HepG2 (cell line): ENCODE results near the gene CD248. TPM values are rescaled to one million over a fixed set of nuclear protein-coding genes. Genes with fewer than 3 reads are reported as not detected.

ENCODE experiments used
- BCL6 ChIP-seq: IDR thresholded peaks from 2 replicates; pipeline ENCODE4 v1.6.1; 2016; ENCODE audit warnings: missing genetic modification reagents, missing compliant biosample characterization
- BRD4 ChIP-seq: sonication (generic); formaldehyde crosslinking; IDR thresholded peaks from 2 replicates; pipeline ENCODE4 v1.4.0; 2020; ENCODE audit warnings: missing genetic modification reagents
- FOXP1 ChIP-seq, 2 experiments: fragments of 450-650 bp in 1 of 2; IDR thresholded peaks; 2 replicates each; pipeline ENCODE4 v1.6.1; 2017 to 2018; ENCODE audit warnings: antibody characterized with exemption in 1 of 2
- NR1H2 ChIP-seq: sonication (generic); formaldehyde crosslinking; IDR thresholded peaks from 2 replicates; pipeline ENCODE4 v1.8.1; 2022; ENCODE audit warnings: low read depth, missing genetic modification reagents, borderline replicate concordance
- PCBP1 ChIP-seq: fragments of 200-400 bp; formaldehyde crosslinking; IDR thresholded peaks from 2 replicates; pipeline ENCODE4 v1.6.1; 2017; ENCODE audit warnings: mild to moderate bottlenecking, low read depth, low read length, borderline replicate concordance
- SCMH1 ChIP-seq: sonication (generic); formaldehyde crosslinking; IDR thresholded peaks from 2 replicates; pipeline ENCODE4 v1.9.0; 2021; ENCODE audit warnings: missing genetic modification reagents, mild to moderate bottlenecking, borderline replicate concordance
- ZNF160 ChIP-seq: sonication (generic); formaldehyde crosslinking; IDR thresholded peaks from 2 replicates; pipeline ENCODE4 v1.8.0; 2022; ENCODE audit warnings: mild to moderate bottlenecking, inconsistent platforms, missing genetic modification reagents
- ZNF432 ChIP-seq: sonication (generic); formaldehyde crosslinking; IDR thresholded peaks from 2 replicates; pipeline ENCODE4 v1.5.0; 2020; ENCODE audit warnings: missing genetic modification reagents, mild to moderate bottlenecking, borderline replicate concordance
- ZNF629 ChIP-seq: sonication (generic); formaldehyde crosslinking; conservative IDR thresholded peaks from 2 replicates; pipeline ENCODE4 v1.5.0; 2020; ENCODE audit warnings: missing genetic modification reagents
- ZNF713 ChIP-seq: sonication (generic); formaldehyde crosslinking; IDR thresholded peaks from 2 replicates; pipeline ENCODE4 v1.4.0; 2020; ENCODE audit warnings: mild to moderate bottlenecking, missing genetic modification reagents
- ZNF790 ChIP-seq: sonication (generic); formaldehyde crosslinking; IDR thresholded peaks from 2 replicates; pipeline ENCODE4 v1.8.0; 2022; ENCODE audit warnings: missing genetic modification reagents, mild to moderate bottlenecking, borderline replicate concordance
- polyA plus RNA-seq, 8 experiments: library from polyadenylated mRNA; depleted of rRNA in 3 of 8; stranded (reverse) in 7 of 8; unstranded in 1 of 8; fragments of >200 nt; fragmentation: Illumina TruSeq in 4 of 8; extraction: Trizol in 4 of 8; gene quantifications; 2 replicates each; pipeline versions ENCODE4 v1.2.1 to v1.2.3, GENCODE V29; 2011 to 2016; ENCODE audit warnings: low read depth in 4 of 8, missing spikeins in 1 of 8, mixed read lengths in 1 of 8; ENCODE audit not compliant: insufficient read depth in 1 of 8
- total RNA-seq, 5 experiments: library from RNA; depleted of rRNA; stranded (reverse); fragments of >200 nt; fragmentation: Illumina TruSeq; extraction: Trizol; gene quantifications; 2 replicates each; pipeline ENCODE4 v1.2.3, GENCODE V29; 2016; ENCODE audit warnings: low read depth in 1 of 5
- TF ChIP-seq, protein P1 (sequence below): sonication (generic); formaldehyde crosslinking; IDR thresholded peaks from 2 replicates; pipeline ENCODE4 v1.4.0; 2020; ENCODE audit warnings: missing genetic modification reagents
- TF ChIP-seq, protein P2 (sequence below): IDR thresholded peaks from 2 replicates; pipeline ENCODE4 v1.6.1; 2016; ENCODE audit warnings: missing compliant biosample characterization, missing genetic modification reagents, borderline replicate concordance
- TF ChIP-seq, protein P3 (sequence below): sonication (generic); formaldehyde crosslinking; IDR thresholded peaks from 2 replicates; pipeline ENCODE4 v1.4.0; 2020; ENCODE audit warnings: missing genetic modification reagents
- TF ChIP-seq, protein P4 (sequence below): sonication (generic); formaldehyde crosslinking; IDR thresholded peaks from 2 replicates; pipeline ENCODE4 v1.4.0; 2020; ENCODE audit warnings: missing genetic modification reagents, borderline replicate concordance
- TF ChIP-seq, protein P5 (sequence below): sonication (generic); formaldehyde crosslinking; IDR thresholded peaks from 2 replicates; pipeline ENCODE4 v1.5.0; 2020; ENCODE audit warnings: mild to moderate bottlenecking, missing genetic modification reagents, borderline replicate concordance

CD248 gene
- total and polyA plus RNA-seq, 2 of the 13 experiments (the other 11 are each of a cell fraction or from before 2014, with no cell fraction given), result 0.25 to 0.35 TPM

DNA sequence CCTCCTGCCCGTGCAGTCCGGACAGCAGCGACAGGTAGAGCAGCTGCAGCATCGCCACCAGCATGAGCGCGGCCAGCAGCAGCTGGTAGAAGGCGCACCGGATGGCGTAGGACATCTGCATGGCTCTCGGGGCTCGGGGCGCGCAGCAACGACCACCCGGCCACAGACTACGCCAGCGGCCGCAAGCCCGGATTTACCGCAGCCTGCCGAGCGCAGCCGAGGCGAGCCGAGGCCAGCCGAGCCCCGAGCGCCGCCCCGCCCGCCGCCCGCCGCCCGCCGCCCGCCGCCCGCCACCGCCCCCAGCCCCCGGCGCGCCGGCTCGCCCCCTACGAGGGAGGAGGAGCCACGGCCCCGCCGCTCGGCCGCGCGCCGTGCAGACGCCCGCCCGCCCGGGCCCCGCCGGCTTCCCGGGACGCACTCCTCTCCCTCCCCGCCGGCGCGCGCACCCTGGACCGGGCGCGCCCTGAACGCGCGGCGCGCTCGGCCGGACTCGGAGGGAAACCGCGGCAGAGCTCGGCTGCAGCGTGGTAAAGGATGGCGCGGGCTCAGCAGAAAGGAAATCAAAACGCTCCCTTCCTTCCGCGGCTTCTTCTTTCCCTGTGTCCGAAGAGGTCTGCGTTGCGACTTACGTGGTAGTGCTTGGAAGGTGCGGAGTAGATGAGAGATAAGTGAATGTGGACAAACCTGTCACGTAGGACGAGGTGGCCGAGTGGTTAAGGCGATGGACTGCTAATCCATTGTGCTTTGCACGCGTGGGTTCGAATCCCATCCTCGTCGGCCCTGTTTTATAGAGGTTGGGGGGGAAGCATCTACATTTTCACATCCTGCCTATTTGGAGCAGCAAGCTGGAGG is 30.8 kb upstream of the CD248 start, which contains the start of gene B4GAT1 (continued):
- TF ChIP-seq SCMH1 (CRISPR knock-in tag) (no peak), PCBP1 (no peak), ZNF160 (peak; percentile 61; the same call in 1 of the 2 replicates), ZNF790 (CRISPR knock-in tag) (0 out of 2 replicates have a peak, but pooled peaks have one; percentile 28), ZNF432 (CRISPR knock-in tag) (no peak), FOXP1 (IDR thresholded peaks at IDR 0.05) (no peak), FOXP1 (CRISPR knock-in tag; IDR thresholded peaks at IDR 0.05) (no peak), ZNF713 (CRISPR knock-in tag) (no peak), NR1H2 (CRISPR knock-in tag) (no peak), ZNF629 (peak; percentile 47; the same call in 1 of the 2 replicates), BRD4 (CRISPR knock-in tag) (no peak; the same call in 1 of the 2 replicates), BCL6 (no peak)
- TF ChIP-seq, protein P1, sequence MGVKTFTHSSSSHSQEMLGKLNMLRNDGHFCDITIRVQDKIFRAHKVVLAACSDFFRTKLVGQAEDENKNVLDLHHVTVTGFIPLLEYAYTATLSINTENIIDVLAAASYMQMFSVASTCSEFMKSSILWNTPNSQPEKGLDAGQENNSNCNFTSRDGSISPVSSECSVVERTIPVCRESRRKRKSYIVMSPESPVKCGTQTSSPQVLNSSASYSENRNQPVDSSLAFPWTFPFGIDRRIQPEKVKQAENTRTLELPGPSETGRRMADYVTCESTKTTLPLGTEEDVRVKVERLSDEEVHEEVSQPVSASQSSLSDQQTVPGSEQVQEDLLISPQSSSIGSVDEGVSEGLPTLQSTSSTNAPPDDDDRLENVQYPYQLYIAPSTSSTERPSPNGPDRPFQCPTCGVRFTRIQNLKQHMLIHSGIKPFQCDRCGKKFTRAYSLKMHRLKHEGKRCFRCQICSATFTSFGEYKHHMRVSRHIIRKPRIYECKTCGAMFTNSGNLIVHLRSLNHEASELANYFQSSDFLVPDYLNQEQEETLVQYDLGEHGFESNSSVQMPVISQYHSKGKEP (CRISPR knock-in tag), result peak; percentile 68; the same call in 1 of the 2 replicates
- TF ChIP-seq, protein P2, sequence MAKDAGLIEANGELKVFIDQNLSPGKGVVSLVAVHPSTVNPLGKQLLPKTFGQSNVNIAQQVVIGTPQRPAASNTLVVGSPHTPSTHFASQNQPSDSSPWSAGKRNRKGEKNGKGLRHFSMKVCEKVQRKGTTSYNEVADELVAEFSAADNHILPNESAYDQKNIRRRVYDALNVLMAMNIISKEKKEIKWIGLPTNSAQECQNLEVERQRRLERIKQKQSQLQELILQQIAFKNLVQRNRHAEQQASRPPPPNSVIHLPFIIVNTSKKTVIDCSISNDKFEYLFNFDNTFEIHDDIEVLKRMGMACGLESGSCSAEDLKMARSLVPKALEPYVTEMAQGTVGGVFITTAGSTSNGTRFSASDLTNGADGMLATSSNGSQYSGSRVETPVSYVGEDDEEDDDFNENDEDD (CRISPR knock-in tag), result no peak
- TF ChIP-seq, protein P3, sequence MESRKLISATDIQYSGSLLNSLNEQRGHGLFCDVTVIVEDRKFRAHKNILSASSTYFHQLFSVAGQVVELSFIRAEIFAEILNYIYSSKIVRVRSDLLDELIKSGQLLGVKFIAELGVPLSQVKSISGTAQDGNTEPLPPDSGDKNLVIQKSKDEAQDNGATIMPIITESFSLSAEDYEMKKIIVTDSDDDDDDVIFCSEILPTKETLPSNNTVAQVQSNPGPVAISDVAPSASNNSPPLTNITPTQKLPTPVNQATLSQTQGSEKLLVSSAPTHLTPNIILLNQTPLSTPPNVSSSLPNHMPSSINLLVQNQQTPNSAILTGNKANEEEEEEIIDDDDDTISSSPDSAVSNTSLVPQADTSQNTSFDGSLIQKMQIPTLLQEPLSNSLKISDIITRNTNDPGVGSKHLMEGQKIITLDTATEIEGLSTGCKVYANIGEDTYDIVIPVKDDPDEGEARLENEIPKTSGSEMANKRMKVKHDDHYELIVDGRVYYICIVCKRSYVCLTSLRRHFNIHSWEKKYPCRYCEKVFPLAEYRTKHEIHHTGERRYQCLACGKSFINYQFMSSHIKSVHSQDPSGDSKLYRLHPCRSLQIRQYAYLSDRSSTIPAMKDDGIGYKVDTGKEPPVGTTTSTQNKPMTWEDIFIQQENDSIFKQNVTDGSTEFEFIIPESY (CRISPR knock-in tag), result peak; percentile 72
- TF ChIP-seq, protein P4, sequence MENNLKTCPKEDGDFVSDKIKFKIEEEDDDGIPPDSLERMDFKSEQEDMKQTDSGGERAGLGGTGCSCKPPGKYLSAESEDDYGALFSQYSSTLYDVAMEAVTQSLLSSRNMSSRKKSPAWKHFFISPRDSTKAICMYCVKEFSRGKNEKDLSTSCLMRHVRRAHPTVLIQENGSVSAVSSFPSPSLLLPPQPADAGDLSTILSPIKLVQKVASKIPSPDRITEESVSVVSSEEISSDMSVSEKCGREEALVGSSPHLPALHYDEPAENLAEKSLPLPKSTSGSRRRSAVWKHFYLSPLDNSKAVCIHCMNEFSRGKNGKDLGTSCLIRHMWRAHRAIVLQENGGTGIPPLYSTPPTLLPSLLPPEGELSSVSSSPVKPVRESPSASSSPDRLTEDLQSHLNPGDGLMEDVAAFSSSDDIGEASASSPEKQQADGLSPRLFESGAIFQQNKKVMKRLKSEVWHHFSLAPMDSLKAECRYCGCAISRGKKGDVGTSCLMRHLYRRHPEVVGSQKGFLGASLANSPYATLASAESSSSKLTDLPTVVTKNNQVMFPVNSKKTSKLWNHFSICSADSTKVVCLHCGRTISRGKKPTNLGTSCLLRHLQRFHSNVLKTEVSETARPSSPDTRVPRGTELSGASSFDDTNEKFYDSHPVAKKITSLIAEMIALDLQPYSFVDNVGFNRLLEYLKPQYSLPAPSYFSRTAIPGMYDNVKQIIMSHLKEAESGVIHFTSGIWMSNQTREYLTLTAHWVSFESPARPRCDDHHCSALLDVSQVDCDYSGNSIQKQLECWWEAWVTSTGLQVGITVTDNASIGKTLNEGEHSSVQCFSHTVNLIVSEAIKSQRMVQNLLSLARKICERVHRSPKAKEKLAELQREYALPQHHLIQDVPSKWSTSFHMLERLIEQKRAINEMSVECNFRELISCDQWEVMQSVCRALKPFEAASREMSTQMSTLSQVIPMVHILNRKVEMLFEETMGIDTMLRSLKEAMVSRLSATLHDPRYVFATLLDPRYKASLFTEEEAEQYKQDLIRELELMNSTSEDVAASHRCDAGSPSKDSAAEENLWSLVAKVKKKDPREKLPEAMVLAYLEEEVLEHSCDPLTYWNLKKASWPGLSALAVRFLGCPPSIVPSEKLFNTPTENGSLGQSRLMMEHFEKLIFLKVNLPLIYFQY (CRISPR knock-in tag), result no peak
- TF ChIP-seq, protein P5, sequence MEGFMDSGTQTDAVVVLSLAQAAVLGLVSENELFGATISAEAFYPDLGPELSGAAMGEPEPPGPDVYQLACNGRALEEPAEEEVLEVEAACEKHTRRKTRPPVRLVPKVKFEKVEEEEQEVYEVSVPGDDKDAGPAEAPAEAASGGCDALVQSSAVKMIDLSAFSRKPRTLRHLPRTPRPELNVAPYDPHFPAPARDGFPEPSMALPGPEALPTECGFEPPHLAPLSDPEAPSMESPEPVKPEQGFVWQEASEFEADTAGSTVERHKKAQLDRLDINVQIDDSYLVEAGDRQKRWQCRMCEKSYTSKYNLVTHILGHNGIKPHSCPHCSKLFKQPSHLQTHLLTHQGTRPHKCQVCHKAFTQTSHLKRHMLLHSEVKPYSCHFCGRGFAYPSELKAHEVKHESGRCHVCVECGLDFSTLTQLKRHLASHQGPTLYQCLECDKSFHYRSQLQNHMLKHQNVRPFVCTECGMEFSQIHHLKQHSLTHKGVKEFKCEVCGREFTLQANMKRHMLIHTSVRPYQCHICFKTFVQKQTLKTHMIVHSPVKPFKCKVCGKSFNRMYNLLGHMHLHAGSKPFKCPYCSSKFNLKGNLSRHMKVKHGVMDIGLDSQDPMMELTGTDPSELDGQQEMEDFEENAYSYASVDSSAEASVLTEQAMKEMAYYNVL, result peak; percentile 13; the same call in 1 of the 2 replicates
